Adrenal gland (tissue), 5 donors: ENCODE data around the gene SCNN1B.

Experiments
- POLR2A ChIP-seq, 2 donors: fragments of 450-650 bp; IDR thresholded peaks; one replicate each; pipeline ENCODE4 v1.6.1; 2017; ENCODE audit warnings: antibody characterized with exemption in 2 of 2, mild to moderate bottlenecking in 2 of 2, moderate library complexity in 1 of 2
- TF ChIP-seq, protein P1 (sequence below), 6 experiments: fragments of 450-650 bp in 4 of 6; fragments of 200-600 bp in 2 of 6; sonication (generic) in 1 of 6; IDR thresholded peaks; 1 replicate in 5 of 6; 2 replicates in 1 of 6; pipeline versions ENCODE4 v1.5.1 to v1.8.0; 2016 to 2021; ENCODE audit warnings: antibody characterized with exemption in 6 of 6, mild to moderate bottlenecking in 2 of 6, moderate library complexity in 1 of 6
- donor health status: DM: no; HTN: no; CAD: no.

DNA sequence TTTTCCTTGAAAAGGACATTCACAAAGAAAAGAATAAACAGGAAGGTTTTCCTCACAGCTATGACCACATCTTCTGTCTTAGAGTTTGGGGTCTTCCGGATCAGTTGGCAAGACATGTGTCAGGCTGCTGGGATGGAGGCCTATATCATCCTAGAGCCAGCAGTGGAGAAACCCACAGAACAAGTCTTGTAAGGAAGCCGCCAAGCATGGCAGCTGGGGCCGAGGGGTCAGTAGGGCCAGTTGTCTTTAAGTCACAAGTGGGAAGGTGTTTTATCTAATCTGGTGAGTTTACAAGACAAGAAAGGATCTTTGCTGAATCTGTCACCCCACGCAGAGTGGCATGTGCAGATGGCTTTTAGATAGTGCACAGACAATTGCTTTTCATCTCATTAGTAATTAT, 25.7 kb downstream of the SCNN1B start:
- TF ChIP-seq, protein P1, sequence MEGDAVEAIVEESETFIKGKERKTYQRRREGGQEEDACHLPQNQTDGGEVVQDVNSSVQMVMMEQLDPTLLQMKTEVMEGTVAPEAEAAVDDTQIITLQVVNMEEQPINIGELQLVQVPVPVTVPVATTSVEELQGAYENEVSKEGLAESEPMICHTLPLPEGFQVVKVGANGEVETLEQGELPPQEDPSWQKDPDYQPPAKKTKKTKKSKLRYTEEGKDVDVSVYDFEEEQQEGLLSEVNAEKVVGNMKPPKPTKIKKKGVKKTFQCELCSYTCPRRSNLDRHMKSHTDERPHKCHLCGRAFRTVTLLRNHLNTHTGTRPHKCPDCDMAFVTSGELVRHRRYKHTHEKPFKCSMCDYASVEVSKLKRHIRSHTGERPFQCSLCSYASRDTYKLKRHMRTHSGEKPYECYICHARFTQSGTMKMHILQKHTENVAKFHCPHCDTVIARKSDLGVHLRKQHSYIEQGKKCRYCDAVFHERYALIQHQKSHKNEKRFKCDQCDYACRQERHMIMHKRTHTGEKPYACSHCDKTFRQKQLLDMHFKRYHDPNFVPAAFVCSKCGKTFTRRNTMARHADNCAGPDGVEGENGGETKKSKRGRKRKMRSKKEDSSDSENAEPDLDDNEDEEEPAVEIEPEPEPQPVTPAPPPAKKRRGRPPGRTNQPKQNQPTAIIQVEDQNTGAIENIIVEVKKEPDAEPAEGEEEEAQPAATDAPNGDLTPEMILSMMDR (IDR thresholded peaks at IDR 0.05): no peak
- TF ChIP-seq POLR2A (IDR thresholded peaks at IDR 0.05): no peak
